Endothelial cell of umbilical vein (primary cell): ENCODE results near the gene HNRNPL. TPM values are rescaled to one million over a fixed set of nuclear protein-coding genes. Genes with fewer than 3 reads are reported as not detected.

ENCODE experiments used
- BruUV-seq: library from RNA; stranded (reverse); fragments of 400-500 nt; replicated peaks from 2 replicates; lab custom pipeline; 2021; lab: Mats Ljungman, UMichigan
- CTCF ChIA-PET: fragments of 300-600, 350-600 bp; sonication (Branson Sonifier 250); formaldehyde crosslinking; loops from one replicate; lab custom pipeline; 2021; ENCODE audit warnings: antibody characterized with exemption, inconsistent platforms; lab: Charles Lee
- POLR2A ChIA-PET: fragments of 300-600, 350-600 bp; sonication (Branson Sonifier 250); formaldehyde crosslinking; loops from one replicate; lab custom pipeline; 2021; ENCODE audit warnings: antibody characterized with exemption, inconsistent platforms; lab: Charles Lee
- DNase-seq: peaks from one replicate; pipeline ENCODE4 v3.0.0-alpha.2; 2011; ENCODE audit warnings: low read depth, low spot score
- FAIRE-seq: peaks from 2 replicates; lab custom pipeline; 2011; peaks lifted over from hg19 to GRCh38; lab: Jason Lieb, UNC
- H2AFZ ChIP-seq: 2 replicates; pipeline ENCODE4 v1.6.0; 2012; ENCODE audit warnings: low read depth, low read length, control low read depth, inconsistent platforms
- H3K27ac ChIP-seq: 2 replicates; pipeline ENCODE4 v1.5.1; 2011; ENCODE audit warnings: low read depth, mild to moderate bottlenecking, control low read depth, low read length, moderate library complexity; ENCODE audit not compliant: insufficient read depth
- H3K27me3 ChIP-seq, 2 experiments: 2 replicates each; pipeline versions ENCODE4 v1.6.0 to v1.6.1; 2011; ENCODE audit warnings: low read length in 2 of 2, mixed read lengths in 1 of 2; ENCODE audit not compliant: control insufficient read depth in 2 of 2, insufficient read depth in 2 of 2
- H3K36me3 ChIP-seq, 2 experiments: 2 replicates in 1 of 2; 3 replicates in 1 of 2; pipeline ENCODE4 v1.5.1; 2011; ENCODE audit warnings: low read length in 2 of 2, mild to moderate bottlenecking in 1 of 2, moderate library complexity in 1 of 2; ENCODE audit not compliant: control insufficient read depth in 2 of 2, insufficient read depth in 2 of 2; ENCODE audit errors: extremely low read depth in 1 of 2
- H3K4me1 ChIP-seq: 3 replicates; pipeline ENCODE4 v1.5.1; 2011; ENCODE audit warnings: mild to moderate bottlenecking, low read length; ENCODE audit not compliant: control insufficient read depth, insufficient read depth; ENCODE audit errors: extremely low read depth
- H3K4me2 ChIP-seq: 2 replicates; pipeline ENCODE4 v1.6.1; 2011; ENCODE audit warnings: low read length, control low read depth, mixed read lengths; ENCODE audit not compliant: insufficient read depth
- H3K4me3 ChIP-seq, 3 experiments: fragments of 200-600 bp in 1 of 3; sonication (generic), shearing (Covaris generic) in 1 of 3; replicated peaks in 1 of 3; 2 replicates each; pipeline ENCODE4 v1.5.1; 2011 to 2016; ENCODE audit warnings: control low read depth in 3 of 3, low read length in 3 of 3, mild to moderate bottlenecking in 2 of 3, inconsistent platforms in 1 of 3, low read depth in 1 of 3, moderate library complexity in 1 of 3; ENCODE audit not compliant: insufficient read depth in 1 of 3
- H3K79me2 ChIP-seq: 2 replicates; pipeline ENCODE4 v1.6.0; 2012; ENCODE audit warnings: low read length, inconsistent platforms; ENCODE audit not compliant: control insufficient read depth, insufficient read depth
- H3K9ac ChIP-seq: replicated peaks from 2 replicates; pipeline ENCODE3; 2011; ENCODE audit warnings: low read length, control low read depth; ENCODE audit not compliant: insufficient read depth; ENCODE audit errors: extremely low read depth
- H3K9me1 ChIP-seq: replicated peaks from 3 replicates; pipeline ENCODE4 v1.6.0; 2011; ENCODE audit warnings: mild to moderate bottlenecking, low read length; ENCODE audit not compliant: control insufficient read depth, insufficient read depth; ENCODE audit errors: extremely low read depth
- H3K9me3 ChIP-seq: replicated peaks from 2 replicates; pipeline ENCODE4 v1.5.1; 2012; ENCODE audit warnings: low read length, inconsistent platforms; ENCODE audit not compliant: control insufficient read depth, insufficient read depth
- H4K20me1 ChIP-seq: replicated peaks from 2 replicates; pipeline ENCODE3; 2011; ENCODE audit warnings: mild to moderate bottlenecking, low read length; ENCODE audit not compliant: control insufficient read depth, insufficient read depth; ENCODE audit errors: extremely low read depth
- EZH2 ChIP-seq: IDR thresholded peaks from 2 replicates; pipeline ENCODE4 v1.6.1; 2012; ENCODE audit warnings: borderline replicate concordance, low read depth, mild to moderate bottlenecking, moderate library complexity, low read length, inconsistent platforms; ENCODE audit not compliant: severe bottlenecking
- GATA2 ChIP-seq: IDR thresholded peaks from 2 replicates; pipeline ENCODE4 v1.7.0; 2011; ENCODE audit warnings: low read depth, mild to moderate bottlenecking, moderate library complexity, mixed read lengths, low read length; ENCODE audit not compliant: insufficient read length, insufficient read depth
- JUN ChIP-seq: IDR thresholded peaks from 2 replicates; pipeline ENCODE4 v1.6.1; 2011; ENCODE audit warnings: borderline replicate concordance, low read depth; ENCODE audit not compliant: insufficient read length, insufficient read depth
- MYC ChIP-seq: IDR thresholded peaks from one replicate; pipeline ENCODE4 v1.6.1; 2011; ENCODE audit warnings: mild to moderate bottlenecking, low read depth, low read length
- POLR2AphosphoS5 ChIP-seq: IDR thresholded peaks from 2 replicates; pipeline ENCODE4 v1.6.1; 2012; ENCODE audit warnings: low read depth, mild to moderate bottlenecking, control low read depth, low read length, moderate library complexity; ENCODE audit not compliant: insufficient read depth
- dilution Hi-C: fragments of 300-500 bp; cut with MboI; formaldehyde crosslinking; loops from one replicate; pipeline ENCODE4 v1.15.0; 2019; ENCODE audit warnings: low sequenced_read_pairs; ENCODE audit not compliant: extremely low pct_ligation_motif_present
- intact Hi-C: fragments of 100-400 bp; cut with micrococcal nuclease; formaldehyde crosslinking; loops from one replicate; pipeline ENCODE4 v1.10.0; 2022
- polyA plus RNA-seq, 4 experiments: library from polyadenylated mRNA; depleted of rRNA in 3 of 4; stranded (reverse) in 3 of 4; unstranded in 1 of 4; fragments of >200 nt; gene quantifications; 2 replicates each; pipeline versions ENCODE4 v1.2.1 to v1.2.3, GENCODE V29; 2011 to 2012; ENCODE audit warnings: missing spikeins in 1 of 4
- total RNA-seq: library from RNA; stranded (reverse); gene quantifications from 2 replicates; pipeline ENCODE4 v1.2.3, GENCODE V29; 2021
- TF ChIP-seq, protein P1 (sequence below), 2 donors: IDR thresholded peaks; 1 replicate in 1 of 2; 2 replicates in 1 of 2; pipeline ENCODE4 v1.5.1; 2011; ENCODE audit warnings: low read length in 2 of 2, mild to moderate bottlenecking in 2 of 2, moderate library complexity in 2 of 2, control low read depth in 1 of 2, inconsistent platforms in 1 of 2, low read depth in 1 of 2; ENCODE audit not compliant: insufficient read depth in 1 of 2; ENCODE audit errors: extremely low read depth in 1 of 2
- TF ChIP-seq, protein P2 (sequence below): IDR thresholded peaks from 2 replicates; pipeline ENCODE4 v1.6.1; 2011; ENCODE audit not compliant: insufficient read depth, insufficient read length

The HNRNPL gene
- total and polyA plus RNA-seq, 2 donors (not counting 3 experiments of a cell fraction or from before 2014, with no cell fraction given): 305 to 451 TPM

DNA sequence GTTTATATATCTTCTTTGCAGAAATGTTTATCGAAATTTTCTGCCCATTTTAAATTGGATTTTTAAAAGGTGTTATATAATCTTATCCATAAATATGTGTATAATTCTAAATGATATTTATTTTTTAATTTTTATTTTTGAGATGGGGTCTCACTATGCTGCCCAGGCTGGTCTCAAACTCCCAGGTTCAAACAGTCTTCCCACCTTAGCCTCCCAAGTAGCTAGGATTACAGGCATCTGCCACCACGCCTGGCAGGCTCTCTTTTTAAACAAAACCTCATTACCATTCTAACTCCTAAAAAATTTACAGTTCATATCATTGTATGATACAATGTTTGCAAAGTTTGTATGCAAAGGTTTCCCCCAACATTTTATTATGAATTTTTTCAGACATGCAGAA is 53.6 kb downstream of the HNRNPL start:
- CTCF ChIA-PET: no interaction called here
- Histone ChIP-seq H3K79me2 (no peaks in the 10 kb centered on the region), H3K4me1 (peaks cover 9% of the 10 kb centered on the region), H3K27me3 (no peaks in the 10 kb centered on the region), H3K27ac (no peak overlapping the region), H3K4me3 (no peak overlapping the region), H3K9me3 (no peaks in the 10 kb centered on the region), H4K20me1 (no peaks in the 10 kb centered on the region), H3K9ac (no peak overlapping the region), H3K9me1 (no peaks in the 10 kb centered on the region), H3K4me2 (no peak overlapping the region), H3K36me3 (no peaks in the 10 kb centered on the region), H2AFZ (no peak overlapping the region)
- POLR2A ChIA-PET: no interaction called here
- DNase-seq (no peak), FAIRE-seq (no peak)
- intact Hi-C loops (no loop called here), dilution Hi-C loops (no loop called here)
- BruUV-seq: no TSS peak
- TF ChIP-seq JUN (no peak), POLR2AphosphoS5 (no peak), GATA2 (no peak), EZH2 (no peak), MYC (no peak)
- TF ChIP-seq, protein P1, sequence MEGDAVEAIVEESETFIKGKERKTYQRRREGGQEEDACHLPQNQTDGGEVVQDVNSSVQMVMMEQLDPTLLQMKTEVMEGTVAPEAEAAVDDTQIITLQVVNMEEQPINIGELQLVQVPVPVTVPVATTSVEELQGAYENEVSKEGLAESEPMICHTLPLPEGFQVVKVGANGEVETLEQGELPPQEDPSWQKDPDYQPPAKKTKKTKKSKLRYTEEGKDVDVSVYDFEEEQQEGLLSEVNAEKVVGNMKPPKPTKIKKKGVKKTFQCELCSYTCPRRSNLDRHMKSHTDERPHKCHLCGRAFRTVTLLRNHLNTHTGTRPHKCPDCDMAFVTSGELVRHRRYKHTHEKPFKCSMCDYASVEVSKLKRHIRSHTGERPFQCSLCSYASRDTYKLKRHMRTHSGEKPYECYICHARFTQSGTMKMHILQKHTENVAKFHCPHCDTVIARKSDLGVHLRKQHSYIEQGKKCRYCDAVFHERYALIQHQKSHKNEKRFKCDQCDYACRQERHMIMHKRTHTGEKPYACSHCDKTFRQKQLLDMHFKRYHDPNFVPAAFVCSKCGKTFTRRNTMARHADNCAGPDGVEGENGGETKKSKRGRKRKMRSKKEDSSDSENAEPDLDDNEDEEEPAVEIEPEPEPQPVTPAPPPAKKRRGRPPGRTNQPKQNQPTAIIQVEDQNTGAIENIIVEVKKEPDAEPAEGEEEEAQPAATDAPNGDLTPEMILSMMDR (IDR thresholded peaks at IDR 0.05; ENCODE audit: extremely low read depth in 1 of 2, insufficient read depth in 1 of 2, low read depth in 1 of 2, low read length in 2 of 2): no peak
- TF ChIP-seq, protein P2, sequence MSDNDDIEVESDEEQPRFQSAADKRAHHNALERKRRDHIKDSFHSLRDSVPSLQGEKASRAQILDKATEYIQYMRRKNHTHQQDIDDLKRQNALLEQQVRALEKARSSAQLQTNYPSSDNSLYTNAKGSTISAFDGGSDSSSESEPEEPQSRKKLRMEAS: no peak
